Hepatocyte (in vitro differentiated cells): ENCODE results near the gene TMEM272. TPM values are rescaled to one million over a fixed set of nuclear protein-coding genes. Genes with fewer than 3 reads are reported as not detected.

ENCODE experiments used
- DNase-seq: peaks from one replicate; pipeline ENCODE4 v3.0.0-alpha.2; 2016; ENCODE audit warnings: low spot score
- H2AFZ ChIP-seq: fragments of 200-600 bp; sonication (generic); 2 replicates; pipeline ENCODE4 v1.6.0; 2016; ENCODE audit warnings: antibody characterized with exemption, mild to moderate bottlenecking
- H3K27ac ChIP-seq: fragments of 200-600 bp; sonication (generic); 2 replicates; pipeline ENCODE4 v1.5.1; 2016; ENCODE audit warnings: mild to moderate bottlenecking
- H3K27me3 ChIP-seq: fragments of 200-600 bp; sonication (generic); 2 replicates; pipeline ENCODE4 v1.6.1; 2016
- H3K36me3 ChIP-seq: fragments of 200-600 bp; sonication (generic); replicated peaks from 2 replicates; pipeline ENCODE4 v1.5.1; 2016; ENCODE audit warnings: low read depth; ENCODE audit not compliant: insufficient read depth
- H3K4me1 ChIP-seq: fragments of 200-600 bp; sonication (generic); 2 replicates; pipeline ENCODE4 v1.5.1; 2016; ENCODE audit warnings: mild to moderate bottlenecking, moderate library complexity; ENCODE audit not compliant: insufficient read depth
- H3K4me2 ChIP-seq: fragments of 200-600 bp; sonication (generic); 2 replicates; pipeline ENCODE4 v1.6.0; 2016
- H3K4me3 ChIP-seq: fragments of 200-600 bp; sonication (generic); 2 replicates; pipeline ENCODE4 v1.5.1; 2016; ENCODE audit warnings: mild to moderate bottlenecking
- H3K79me2 ChIP-seq: fragments of 200-600 bp; sonication (generic); 2 replicates; pipeline ENCODE4 v1.6.0; 2017; ENCODE audit warnings: mild to moderate bottlenecking
- H3K9me2 ChIP-seq: fragments of 200-600 bp; sonication (generic); replicated peaks from 2 replicates; pipeline ENCODE4 v1.6.0; 2017; ENCODE audit warnings: mild to moderate bottlenecking; ENCODE audit not compliant: insufficient read depth
- H3K9me3 ChIP-seq: fragments of 200-600 bp; sonication (generic); 2 replicates; pipeline ENCODE4 v1.5.1; 2016; ENCODE audit warnings: low read depth, mild to moderate bottlenecking
- H4K20me1 ChIP-seq: fragments of 200-600 bp; sonication (generic); 2 replicates; pipeline ENCODE4 v1.6.0; 2016; ENCODE audit warnings: mild to moderate bottlenecking; ENCODE audit not compliant: insufficient read depth, poor library complexity, severe bottlenecking
- EZH2 ChIP-seq: fragments of 200-600 bp; sonication (generic); IDR thresholded peaks from 2 replicates; pipeline ENCODE4 v1.6.1; 2016; ENCODE audit warnings: antibody characterized with exemption, mild to moderate bottlenecking, borderline replicate concordance
- EZH2phosphoT487 ChIP-seq: fragments of 200-600 bp; sonication (generic); IDR thresholded peaks from one replicate; pipeline ENCODE4 v1.6.1; 2018; ENCODE audit warnings: antibody characterized with exemption, mild to moderate bottlenecking, low read depth, moderate library complexity; ENCODE audit not compliant: unreplicated experiment, severe bottlenecking
- WGBS: methylation state at CpG from one replicate; pipeline ENCODE4 v1.1.6; 2016; ENCODE audit warnings: low lambda C conversion rate; ENCODE audit errors: missing lambda C conversion rate; 5-methylcytosine and 5-hydroxymethylcytosine counted together
- polyA plus RNA-seq: library from polyadenylated mRNA; unstranded; fragments of >200 nt; fragmentation: Nextera tagmentation; extraction: Ambion mirVana; gene quantifications from 2 replicates; pipeline ENCODE4 v1.2.1, GENCODE V29; 2016
- total RNA-seq: library from RNA; depleted of rRNA; stranded (reverse); fragments of >200 nt; gene quantifications from 2 replicates; pipeline ENCODE4 v1.2.3, GENCODE V29; 2014
- TF ChIP-seq, protein P1 (sequence below): fragments of 200-600 bp; sonication (generic); IDR thresholded peaks from 2 replicates; pipeline ENCODE4 v1.5.1; 2016; ENCODE audit warnings: antibody characterized with exemption, mild to moderate bottlenecking; ENCODE audit not compliant: poor library complexity

TMEM272 gene
- total and polyA plus RNA-seq, 2 experiments from 2014 or later = 0.20 to 0.23 TPM

DNA sequence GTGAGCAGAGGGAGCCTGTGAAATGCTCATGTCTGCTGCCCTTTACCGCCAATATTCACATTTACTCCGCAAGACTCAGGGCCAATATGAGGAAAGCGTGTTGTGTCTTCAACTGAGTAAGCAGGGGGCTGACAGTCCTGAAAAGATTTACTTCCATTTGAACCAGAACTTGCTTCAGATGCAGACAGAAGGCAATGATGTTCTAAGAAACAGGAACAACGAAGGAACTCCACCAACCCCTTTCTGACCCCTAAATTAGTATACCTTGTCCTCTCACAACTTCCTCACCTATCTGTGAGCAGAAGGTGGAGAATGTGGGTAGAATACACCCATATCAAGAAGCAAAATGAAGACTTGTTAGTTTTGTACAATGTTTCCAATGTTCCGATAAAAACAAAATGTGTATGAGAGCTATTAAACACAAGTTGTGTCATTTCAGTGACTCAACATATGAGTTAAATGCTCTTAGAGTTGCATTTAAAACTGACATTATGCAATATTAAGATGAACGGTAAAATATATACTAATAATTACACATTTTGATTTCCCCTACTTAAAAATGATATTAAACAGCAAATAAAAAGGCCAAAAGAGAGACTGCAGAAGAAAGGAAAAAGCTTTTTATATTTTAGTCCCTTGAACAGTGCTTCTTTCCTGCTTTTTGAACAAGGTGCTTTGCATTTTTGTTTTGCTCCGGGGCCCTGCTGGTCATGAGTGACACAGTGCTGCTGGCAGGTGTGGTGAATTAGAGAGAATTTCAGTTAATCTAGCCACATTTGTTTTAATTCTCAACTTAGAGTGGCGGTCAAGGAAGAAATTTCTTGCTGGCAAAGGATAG, 16.0 kb downstream of the TMEM272 start:
- no peaks in the 10 kb centered on the region for H4K20me1 ChIP-seq
- no peak overlapping the region for H3K4me2 ChIP-seq
- no peak overlapping the region for H3K4me3 ChIP-seq
- H3K9me2 ChIP-seq = no peaks in the 10 kb centered on the region
- no peak overlapping the region for H3K27ac ChIP-seq
- H2AFZ ChIP-seq = no peak overlapping the region
- no peaks in the 10 kb centered on the region for H3K9me3 ChIP-seq
- 94% methylated on average over 8 of the region's 8 CpGs for WGBS
- H3K36me3 ChIP-seq = no peaks in the 10 kb centered on the region
- no peaks in the 10 kb centered on the region for H3K4me1 ChIP-seq
- no peaks in the 10 kb centered on the region for H3K27me3 ChIP-seq
- no peaks in the 10 kb centered on the region for H3K79me2 ChIP-seq
- TF ChIP-seq EZH2phosphoT487 (no peak), EZH2 (no peak)
- TF ChIP-seq, protein P1, sequence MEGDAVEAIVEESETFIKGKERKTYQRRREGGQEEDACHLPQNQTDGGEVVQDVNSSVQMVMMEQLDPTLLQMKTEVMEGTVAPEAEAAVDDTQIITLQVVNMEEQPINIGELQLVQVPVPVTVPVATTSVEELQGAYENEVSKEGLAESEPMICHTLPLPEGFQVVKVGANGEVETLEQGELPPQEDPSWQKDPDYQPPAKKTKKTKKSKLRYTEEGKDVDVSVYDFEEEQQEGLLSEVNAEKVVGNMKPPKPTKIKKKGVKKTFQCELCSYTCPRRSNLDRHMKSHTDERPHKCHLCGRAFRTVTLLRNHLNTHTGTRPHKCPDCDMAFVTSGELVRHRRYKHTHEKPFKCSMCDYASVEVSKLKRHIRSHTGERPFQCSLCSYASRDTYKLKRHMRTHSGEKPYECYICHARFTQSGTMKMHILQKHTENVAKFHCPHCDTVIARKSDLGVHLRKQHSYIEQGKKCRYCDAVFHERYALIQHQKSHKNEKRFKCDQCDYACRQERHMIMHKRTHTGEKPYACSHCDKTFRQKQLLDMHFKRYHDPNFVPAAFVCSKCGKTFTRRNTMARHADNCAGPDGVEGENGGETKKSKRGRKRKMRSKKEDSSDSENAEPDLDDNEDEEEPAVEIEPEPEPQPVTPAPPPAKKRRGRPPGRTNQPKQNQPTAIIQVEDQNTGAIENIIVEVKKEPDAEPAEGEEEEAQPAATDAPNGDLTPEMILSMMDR = no peak
- no peak for DNase-seq

DNA sequence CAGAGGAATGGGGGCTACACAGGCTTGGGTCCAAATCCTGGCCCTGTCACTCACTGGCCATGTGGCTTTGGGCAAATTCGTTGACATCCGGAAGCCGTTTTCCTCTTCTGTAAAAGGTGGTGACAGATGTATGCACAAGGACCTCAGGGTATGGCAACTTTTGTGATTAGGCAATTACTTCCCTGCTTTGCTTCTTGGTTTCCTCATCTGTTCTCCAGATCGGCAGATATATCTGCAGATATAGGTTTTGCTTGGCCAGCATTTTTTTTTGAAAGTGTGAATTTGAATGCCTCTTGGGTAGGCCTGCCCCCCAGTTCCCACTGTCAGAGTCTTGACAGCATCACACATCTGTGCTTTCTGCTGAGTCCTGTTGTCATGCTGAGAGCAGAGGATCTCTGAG, 17.7 kb downstream of the TMEM272 start:
- 77% methylated on average over 4 of the region's 4 CpGs for WGBS
- Histone ChIP-seq H3K9me2 (no peaks in the 10 kb centered on the region), H3K27me3 (no peaks in the 10 kb centered on the region), H3K4me1 (no peaks in the 10 kb centered on the region), H3K27ac (no peak overlapping the region), H3K9me3 (no peaks in the 10 kb centered on the region), H3K36me3 (no peaks in the 10 kb centered on the region), H4K20me1 (no peaks in the 10 kb centered on the region), H3K4me3 (no peak overlapping the region), H3K79me2 (no peaks in the 10 kb centered on the region), H3K4me2 (no peak overlapping the region), H2AFZ (no peak overlapping the region)
- no peak for TF ChIP-seq EZH2
- TF ChIP-seq EZH2phosphoT487 = no peak
- TF ChIP-seq, protein P1 = no peak
- no peak for DNase-seq

DNA sequence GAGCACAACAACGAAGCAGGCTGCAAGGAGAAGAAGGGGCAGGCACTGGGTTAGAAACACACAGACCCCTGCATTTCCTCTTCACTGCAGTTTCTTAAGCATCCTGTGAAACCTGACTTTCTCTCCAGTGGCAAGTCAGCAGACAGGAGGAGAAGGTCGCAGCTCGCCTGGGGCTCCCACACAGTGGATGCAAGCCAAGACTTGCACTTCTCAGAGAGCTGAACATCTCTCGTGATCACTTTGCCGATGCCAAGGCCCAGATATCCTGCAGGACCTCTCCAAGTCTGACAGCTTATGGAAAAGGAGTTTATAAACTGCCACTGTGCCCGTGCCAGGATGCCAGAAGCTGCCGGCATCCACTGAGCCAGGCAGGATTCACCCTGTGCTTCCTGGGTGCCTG, 18.4 kb downstream of the TMEM272 start:
- Histone ChIP-seq H3K36me3 (no peaks in the 10 kb centered on the region), H3K79me2 (no peaks in the 10 kb centered on the region), H3K27ac (no peak overlapping the region), H3K9me2 (no peaks in the 10 kb centered on the region), H2AFZ (no peak overlapping the region), H3K4me2 (no peak overlapping the region), H3K27me3 (no peaks in the 10 kb centered on the region), H3K4me3 (no peak overlapping the region), H3K9me3 (no peaks in the 10 kb centered on the region), H4K20me1 (no peaks in the 10 kb centered on the region), H3K4me1 (no peaks in the 10 kb centered on the region)
- no peak for DNase-seq
- 78% methylated on average over 7 of the region's 7 CpGs for WGBS
- TF ChIP-seq, protein P1 = no peak
- TF ChIP-seq EZH2phosphoT487 = no peak
- TF ChIP-seq EZH2 = no peak
